A673 (cell line): ENCODE results near the gene TMA7B. TPM values are rescaled to one million over a fixed set of nuclear protein-coding genes. Genes with fewer than 3 reads are reported as not detected.

Source experiments
- BruUV-seq: library from RNA; stranded (reverse); fragments of 400-500 nt; replicated peaks from 2 replicates; lab custom pipeline; 2021; lab: Mats Ljungman, UMichigan
- CTCF ChIA-PET: fragments of 300-600 bp; sonication (Branson Sonifier 250); formaldehyde crosslinking; loops from one replicate; lab custom pipeline; 2022; ENCODE audit warnings: antibody characterized with exemption; lab: Charles Lee
- POLR2A ChIA-PET: fragments of 300-600 bp; sonication (Branson Sonifier 250); formaldehyde crosslinking; loops from one replicate; lab custom pipeline; 2022; ENCODE audit warnings: antibody characterized with exemption; ENCODE audit not compliant: low non-redundant PET; lab: Charles Lee
- DNase-seq: peaks from one replicate; pipeline ENCODE4 v3.0.0-alpha.2; 2015; ENCODE audit warnings: low spot score
- H3K27ac ChIP-seq: fragments of 200-600 bp; sonication (generic); 2 replicates; pipeline ENCODE4 v1.5.1; 2016; ENCODE audit warnings: mixed run types, low read depth, mild to moderate bottlenecking, mixed read lengths, antibody characterized with exemption, low read length; ENCODE audit not compliant: poor library complexity, severe bottlenecking
- H3K27me3 ChIP-seq: fragments of 200-600 bp; sonication (generic); replicated peaks from 2 replicates; pipeline ENCODE4 v1.6.1; 2017; ENCODE audit warnings: mixed run types, low read depth, mild to moderate bottlenecking, mixed read lengths, antibody characterized with exemption, low read length; ENCODE audit not compliant: insufficient read depth, poor library complexity
- H3K36me3 ChIP-seq: fragments of 200-600 bp; sonication (generic); 2 replicates; pipeline ENCODE4 v1.6.1; 2016; ENCODE audit warnings: mixed run types, mild to moderate bottlenecking, mixed read lengths, antibody characterized with exemption, low read length; ENCODE audit not compliant: insufficient read depth, poor library complexity, severe bottlenecking
- H3K4me1 ChIP-seq: fragments of 200-600 bp; sonication (generic); 2 replicates; pipeline ENCODE4 v1.6.1; 2017; ENCODE audit warnings: mixed run types, mild to moderate bottlenecking, mixed read lengths, antibody characterized with exemption, low read length; ENCODE audit not compliant: insufficient read depth, poor library complexity, severe bottlenecking
- H3K4me3 ChIP-seq: fragments of 200-600 bp; sonication (generic); 2 replicates; pipeline ENCODE4 v1.5.1; 2016; ENCODE audit warnings: low read depth, mixed run types, mild to moderate bottlenecking, mixed read lengths, low read length; ENCODE audit not compliant: poor library complexity, severe bottlenecking
- H3K9me3 ChIP-seq: fragments of 200-600 bp; sonication (generic); 2 replicates; pipeline ENCODE4 v1.6.1; 2016; ENCODE audit warnings: mixed run types, low read depth, mild to moderate bottlenecking, mixed read lengths, antibody characterized with exemption, low read length; ENCODE audit not compliant: poor library complexity, severe bottlenecking
- CTCF ChIP-seq: fragments of 300-800, 200-600 bp; sonication (generic); conservative IDR thresholded peaks from 2 replicates; pipeline ENCODE4 v1.5.1; 2017; ENCODE audit warnings: low read depth, mild to moderate bottlenecking, antibody characterized with exemption, low read length, moderate library complexity, mixed read lengths
- EZH2 ChIP-seq: fragments of 200-600 bp; sonication (generic); IDR thresholded peaks from 2 replicates; pipeline ENCODE4 v1.6.1; 2017; ENCODE audit warnings: borderline replicate concordance, low read depth, mild to moderate bottlenecking, mixed read lengths, antibody characterized with exemption, low read length; ENCODE audit not compliant: poor library complexity, severe bottlenecking
- intact Hi-C: fragments of 100-400 bp; cut with micrococcal nuclease; formaldehyde crosslinking; loops from one replicate; pipeline ENCODE4 v1.10.0; 2022; ENCODE audit not compliant: unreplicated experiment
- total RNA-seq: library from RNA; stranded (reverse); gene quantifications from 2 replicates; pipeline ENCODE4 v1.2.3, GENCODE V29; 2021

TMA7B gene
- total RNA-seq, 1 experiment from 2014 or later: not detected

GRCh38 chr22:39994041-39994565, 33.9 kb downstream of the TMA7B start:
- Histone ChIP-seq H3K9me3 (no peaks in the 10 kb centered on the region), H3K4me3 (no peak overlapping the region), H3K4me1 (no peaks in the 10 kb centered on the region), H3K27me3 (no peaks in the 10 kb centered on the region), H3K36me3 (no peaks in the 10 kb centered on the region), H3K27ac (no peak overlapping the region)
- CTCF ChIA-PET: no interaction called here
- no TSS peak for BruUV-seq
- no peak for TF ChIP-seq EZH2
- no peak for TF ChIP-seq CTCF
- POLR2A ChIA-PET: interaction anchor here (0.6 kb wide), 1 partner anchor 445 kb away, joined by 5 read pairs; no protein-coding TSS in a partner anchor
- no peak for DNase-seq
- intact Hi-C loops: no loop called here

GRCh38 chr22:39994566-39995392, 34.6 kb downstream of the TMA7B start, which contains the start of gene FAM83F:
Gene FAM83F, plus strand, starts transcription at chr22:39994954. Its CDS starts 89 bp downstream, at chr22:39995043.
- DNase-seq: no peak
- CTCF ChIA-PET: no interaction called here

More at GRCh38 chr22:39994566-39995392, 34.6 kb downstream of the TMA7B start, which contains the start of gene FAM83F:
- TF ChIP-seq CTCF (no peak), EZH2 (no peak)
- Histone ChIP-seq H3K36me3 (no peaks in the 10 kb centered on the region), H3K9me3 (no peaks in the 10 kb centered on the region), H3K27me3 (no peaks in the 10 kb centered on the region), H3K4me1 (no peaks in the 10 kb centered on the region), H3K4me3 (no peak within 1 kb of the TSS), H3K27ac (no peak within 1 kb of the TSS)
- no TSS peak for BruUV-seq
- intact Hi-C loops: no loop called here
- POLR2A ChIA-PET: interaction anchor here (0.6 kb wide), 1 partner anchor 9 kb away, joined by 3 read pairs; no protein-coding TSS in a partner anchor
